HG03342 (cell line): ENCODE results near the gene RNU1-3.
"Not testable (repeated sequence)": the region's sequence is repeated elsewhere in the genome, so short reads cannot be mapped to it uniquely, and the experiment has no call there.

Source experiments
- ATAC-seq: cut with Tn5 transposase; IDR thresholded peaks from one replicate; pipeline ENCODE4 v1.9.1; 2021; ENCODE audit warnings: mild to moderate bottlenecking, moderate library complexity; ENCODE audit not compliant: unreplicated experiment

RNU1-3 gene

GRCh38 chr1:16641159-16641975 is 25.4 kb downstream of the RNU1-3 start:
- ATAC-seq: not testable (repeated sequence)

- not testable (repeated sequence) for ATAC-seq
Measured at GRCh38 chr1:16639091-16640031, 27.4 kb downstream of the RNU1-3 start.

GRCh38 chr1:16637941-16638778 is 28.6 kb downstream of the RNU1-3 start:
- ATAC-seq: not testable (repeated sequence)

GRCh38 chr1:16636551-16637195 is 30.1 kb downstream of the RNU1-3 start:
- not testable (repeated sequence) for ATAC-seq

- ATAC-seq: not testable (repeated sequence)
Measured at GRCh38 chr1:16635959-16636358, 30.8 kb downstream of the RNU1-3 start.

- ATAC-seq: not testable (repeated sequence)
Measured at GRCh38 chr1:16633540-16634282, 33.0 kb downstream of the RNU1-3 start.

- not testable (repeated sequence) for ATAC-seq
Measured at GRCh38 chr1:16632044-16632850, 34.5 kb downstream of the RNU1-3 start.

- ATAC-seq: no peak
Measured at GRCh38 chr1:16631248-16632043, 35.3 kb downstream of the RNU1-3 start.

GRCh38 chr1:16630661-16631247 is 36.0 kb downstream of the RNU1-3 start:
- ATAC-seq: no peak

GRCh38 chr1:16629916-16630530 is 36.7 kb downstream of the RNU1-3 start:
- ATAC-seq: not testable (repeated sequence)

- ATAC-seq: no peak
Measured at GRCh38 chr1:16628361-16629111, 38.2 kb downstream of the RNU1-3 start.

GRCh38 chr1:16626409-16626983 is 40.3 kb downstream of the RNU1-3 start:
- ATAC-seq: not testable (repeated sequence)

- ATAC-seq: no peak
Measured at GRCh38 chr1:16625497-16626408, 41.0 kb downstream of the RNU1-3 start.

GRCh38 chr1:16623812-16624719 is 42.7 kb downstream of the RNU1-3 start:
- ATAC-seq: not testable (repeated sequence)
